Left kidney (tissue), 2 donors: ENCODE measurements around the gene PTH2. TPM values are rescaled to one million over a fixed set of nuclear protein-coding genes. Genes with fewer than 3 reads are reported as not detected.
"Not testable (repeated sequence)": the region's sequence is repeated elsewhere in the genome, so short reads cannot be mapped to it uniquely, and the experiment has no call there.

ENCODE experiments used
- DNase-seq: peaks from one replicate; pipeline ENCODE4 v3.0.0-alpha.2; 2013
- polyA plus RNA-seq: library from polyadenylated mRNA; unstranded; fragments of 120-200 nt; gene quantifications from one replicate; pipeline ENCODE4 v1.2.1, GENCODE V29; 2013; ENCODE audit not compliant: insufficient read length

Gene PTH2
- polyA plus RNA-seq, 1 donor = not detected

DNA sequence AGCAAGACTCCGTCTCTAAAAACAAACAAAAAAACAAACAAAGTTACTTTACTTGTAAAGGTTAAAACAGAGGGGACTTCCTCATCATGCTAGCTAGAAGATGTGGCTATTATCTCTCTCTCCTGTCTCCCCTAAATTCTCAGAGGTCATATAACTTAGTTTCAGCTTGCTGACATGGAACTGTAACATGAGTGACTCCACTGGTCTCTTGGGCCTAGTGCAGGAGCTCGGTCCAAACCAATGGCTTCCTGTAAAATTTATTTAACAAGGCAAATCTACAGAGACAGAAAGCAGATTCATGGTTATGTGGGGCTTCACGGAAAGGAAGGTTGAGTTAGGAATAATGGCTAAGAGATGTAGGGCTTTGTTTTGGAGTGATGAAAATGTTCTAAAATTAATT lies 44.7 kb downstream of the PTH2 start:
- DNase-seq = no peak

DNA sequence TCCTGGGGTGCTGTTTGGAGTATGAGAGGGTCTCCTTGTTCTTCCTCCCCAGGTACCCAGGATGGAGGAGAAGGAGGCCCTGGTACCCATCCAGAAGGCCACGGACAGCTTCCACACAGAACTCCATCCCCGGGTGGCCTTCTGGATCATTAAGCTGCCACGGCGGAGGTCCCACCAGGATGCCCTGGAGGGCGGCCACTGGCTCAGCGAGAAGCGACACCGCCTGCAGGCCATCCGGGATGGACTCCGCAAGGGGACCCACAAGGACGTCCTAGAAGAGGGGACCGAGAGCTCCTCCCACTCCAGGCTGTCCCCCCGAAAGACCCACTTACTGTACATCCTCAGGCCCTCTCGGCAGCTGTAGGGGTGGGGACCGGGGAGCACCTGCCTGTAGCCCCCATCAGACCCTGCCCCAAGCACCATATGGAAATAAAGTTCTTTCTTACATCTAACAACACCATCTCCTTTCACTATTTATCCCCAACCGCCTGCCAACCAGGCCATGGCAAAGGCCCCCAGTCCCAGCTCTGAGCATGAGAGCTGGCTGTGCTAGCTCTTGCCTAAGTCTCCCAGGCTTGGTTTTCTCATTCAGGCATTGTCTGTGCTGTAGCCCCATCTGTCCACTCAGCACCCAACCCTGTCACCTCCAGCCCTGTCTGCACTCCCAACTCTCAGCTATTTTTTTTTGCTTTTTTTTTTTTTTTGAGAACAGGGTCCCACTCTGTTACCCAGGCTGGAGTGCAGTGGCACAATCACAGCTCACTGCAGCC lies 48.4 kb downstream of the PTH2 start:
- no peak for DNase-seq

DNA sequence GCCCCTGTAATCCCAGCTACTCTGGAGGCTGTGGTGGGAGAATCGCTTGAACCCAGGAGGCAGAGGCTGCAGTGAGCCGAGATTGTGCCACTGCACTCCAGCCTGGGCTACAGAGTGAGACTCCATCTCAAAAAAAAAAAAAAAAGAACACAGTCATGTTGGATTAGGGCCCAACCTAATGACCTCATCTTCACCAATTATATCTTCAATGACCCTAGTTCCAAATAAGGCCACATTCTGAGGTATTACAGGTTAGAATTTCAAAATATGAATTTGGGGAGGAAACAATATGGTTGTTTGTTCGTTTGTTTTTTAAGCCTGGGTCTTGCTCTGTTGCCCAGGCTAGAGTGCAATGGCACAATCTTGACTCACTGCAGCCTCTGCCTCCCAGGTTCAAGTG lies 50.1 kb downstream of the PTH2 start:
- not testable (repeated sequence) for DNase-seq

Other genes with a start within 250 kb of the PTH2 start
- 5.3 TPM for gene SLC6A16, start 98.2 kb downstream of the PTH2 start, polyA plus RNA-seq
- 53.3 TPM for gene CD37, start 88.0 kb downstream of the PTH2 start, polyA plus RNA-seq
- gene TEAD2, start 61.0 kb downstream of the PTH2 start, polyA plus RNA-seq = 92.8 TPM
- 5.0 TPM for gene DKKL1, start 59.6 kb downstream of the PTH2 start, polyA plus RNA-seq
- 0.17 TPM for gene KASH5, start 35.2 kb downstream of the PTH2 start, polyA plus RNA-seq
- not detected for gene GFY, start 1.9 kb upstream of the PTH2 start, polyA plus RNA-seq
- gene SLC17A7, start 18.1 kb upstream of the PTH2 start, polyA plus RNA-seq = 0.43 TPM
- gene PIH1D1, start 28.4 kb upstream of the PTH2 start, polyA plus RNA-seq = 91.6 TPM
- 16.6 TPM for gene ALDH16A1, start 29.8 kb upstream of the PTH2 start, polyA plus RNA-seq
- gene FLT3LG, start 50.8 kb upstream of the PTH2 start, polyA plus RNA-seq = 3.3 TPM
- gene RPL13A, start 64.2 kb upstream of the PTH2 start, polyA plus RNA-seq = 2,088 TPM
- 2,367 TPM for gene RPS11, start 73.0 kb upstream of the PTH2 start, polyA plus RNA-seq
- 222 TPM for gene FCGRT, start 89.2 kb upstream of the PTH2 start, polyA plus RNA-seq
- 14.6 TPM for gene RCN3, start 104.6 kb upstream of the PTH2 start, polyA plus RNA-seq
- gene NOSIP, start 157.1 kb upstream of the PTH2 start, polyA plus RNA-seq = 61.9 TPM
- 7.3 TPM for gene PRRG2, start 157.9 kb upstream of the PTH2 start, polyA plus RNA-seq
- 20.7 TPM for gene PRR12, start 167.7 kb upstream of the PTH2 start, polyA plus RNA-seq
- 16.2 TPM for gene RRAS, start 216.7 kb upstream of the PTH2 start, polyA plus RNA-seq
- 28.7 TPM for gene SCAF1, start 218.8 kb upstream of the PTH2 start, polyA plus RNA-seq
- gene IRF3, start 242.4 kb upstream of the PTH2 start, polyA plus RNA-seq = 53.2 TPM
- 20.7 TPM for gene BCL2L12, start 242.5 kb upstream of the PTH2 start, polyA plus RNA-seq